ENCODE data around the gene TGFA.

The TGFA gene

GRCh38 chr2:70553584-70554337 lies at the start of gene TGFA:
TGFA (minus strand) TSS chr2:70553826; CDS start chr2:70553767, 59 bp downstream.
- DNase-seq, result peak; percentile 1

DNA sequence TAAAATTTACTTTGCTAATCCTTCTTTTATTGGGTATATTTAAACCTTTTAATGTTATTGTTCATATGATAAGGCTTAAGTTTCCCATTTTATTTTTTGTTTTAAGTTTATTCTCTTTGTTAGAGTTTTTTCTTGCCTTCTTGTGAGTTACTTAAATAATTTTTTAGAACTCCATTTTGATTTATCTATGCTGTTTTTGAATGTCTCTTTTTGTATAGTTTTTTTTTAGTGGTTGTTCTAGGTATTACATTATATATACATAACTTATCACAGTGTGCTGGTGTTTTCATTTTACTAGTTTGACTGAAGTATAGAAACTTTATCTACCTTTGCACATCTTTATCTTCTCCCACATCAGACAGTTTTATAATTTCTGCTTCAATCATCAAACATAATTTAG lies 49.4 kb upstream of the TGFA start:
- no peak for DNase-seq

DNA sequence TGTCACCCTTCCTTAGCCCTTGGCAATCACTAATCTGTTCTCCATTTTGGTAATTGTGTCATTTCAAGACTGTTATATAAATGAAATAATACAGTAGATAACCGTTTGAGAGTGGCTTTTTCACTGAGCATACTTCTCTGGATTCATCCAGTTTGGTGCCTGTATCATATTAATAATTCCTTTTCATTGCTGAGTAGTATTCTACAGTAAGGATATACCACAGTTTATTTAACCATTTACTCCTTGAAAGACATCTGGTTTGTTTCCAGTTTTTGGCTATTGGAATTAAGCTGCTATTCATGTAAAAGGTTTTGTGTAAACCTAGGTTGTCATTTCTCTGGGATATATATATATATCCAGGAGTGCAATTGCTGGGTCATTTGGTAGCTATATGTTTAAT lies 44.6 kb upstream of the TGFA start:
- DNase-seq, result no peak

GRCh38 chr2:70596739-70597138 lies 43.1 kb upstream of the TGFA start:
- no peak for DNase-seq

GRCh38 chr2:70596293-70596692 lies 42.7 kb upstream of the TGFA start:
- DNase-seq, result no peak

DNA sequence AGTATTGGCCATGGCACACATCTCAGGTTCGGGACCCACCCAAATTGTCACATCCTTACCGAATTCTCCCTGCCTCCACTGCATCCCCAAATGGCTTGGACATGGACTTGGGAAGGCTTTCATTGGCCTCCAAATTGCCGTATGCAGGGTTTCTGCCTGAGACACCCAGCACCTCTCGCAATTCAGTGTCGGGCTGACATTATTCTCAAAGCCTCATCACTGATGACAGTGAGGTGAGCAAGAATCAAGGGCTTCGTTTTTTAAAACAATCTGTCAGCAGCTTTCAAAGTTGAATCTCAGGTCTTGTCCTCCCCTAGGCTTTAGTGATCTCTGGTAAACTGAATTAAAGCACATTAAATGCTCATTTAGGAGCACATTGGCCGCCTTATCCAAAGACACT lies 29.5 kb upstream of the TGFA start:
- no peak for DNase-seq

DNA sequence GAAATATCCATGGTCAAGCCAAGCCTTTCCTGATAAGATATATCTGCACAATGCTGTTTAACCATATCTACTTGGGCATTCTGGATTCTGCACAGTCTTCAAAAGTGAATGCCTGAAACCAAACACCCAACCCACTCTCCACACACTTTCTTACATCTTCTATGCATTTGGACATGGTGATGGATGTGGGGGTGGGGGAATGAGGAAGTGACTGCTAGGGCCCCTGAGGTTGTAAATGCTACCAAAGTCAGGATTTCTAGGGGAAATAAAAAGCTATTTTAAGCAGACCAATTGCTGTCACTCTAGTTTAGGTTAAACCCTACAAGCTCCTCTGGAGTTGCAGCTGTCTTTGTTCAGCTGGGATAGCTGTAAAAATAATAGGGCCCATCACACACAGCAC lies 26.7 kb upstream of the TGFA start:
- DNase-seq, result no peak

GRCh38 chr2:70574618-70575017 lies 21.0 kb upstream of the TGFA start:
- no peak for DNase-seq

GRCh38 chr2:70574109-70574508 lies 20.5 kb upstream of the TGFA start:
- no peak for DNase-seq

GRCh38 chr2:70570041-70570661 lies 16.5 kb upstream of the TGFA start:
- DNase-seq, result no peak

DNA sequence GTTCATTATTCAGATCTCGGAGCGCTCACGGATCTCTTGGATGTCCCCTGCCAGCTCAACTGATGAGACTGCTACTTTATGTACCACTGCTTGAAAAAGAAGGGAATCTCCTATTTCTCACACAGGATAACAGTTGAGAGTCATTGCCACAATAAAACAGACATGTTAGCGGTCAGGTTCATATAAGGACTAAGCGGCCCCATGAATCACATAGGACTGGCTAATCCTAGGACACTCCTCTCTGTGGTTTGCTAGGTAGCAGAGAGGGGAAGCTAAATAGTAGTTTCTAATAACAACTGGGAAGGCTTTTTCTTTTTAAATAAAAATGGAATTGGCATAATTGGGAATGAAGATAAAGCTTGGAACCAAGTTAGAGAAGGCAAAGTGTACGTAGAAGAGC lies 15.9 kb upstream of the TGFA start:
- DNase-seq, result no peak

DNA sequence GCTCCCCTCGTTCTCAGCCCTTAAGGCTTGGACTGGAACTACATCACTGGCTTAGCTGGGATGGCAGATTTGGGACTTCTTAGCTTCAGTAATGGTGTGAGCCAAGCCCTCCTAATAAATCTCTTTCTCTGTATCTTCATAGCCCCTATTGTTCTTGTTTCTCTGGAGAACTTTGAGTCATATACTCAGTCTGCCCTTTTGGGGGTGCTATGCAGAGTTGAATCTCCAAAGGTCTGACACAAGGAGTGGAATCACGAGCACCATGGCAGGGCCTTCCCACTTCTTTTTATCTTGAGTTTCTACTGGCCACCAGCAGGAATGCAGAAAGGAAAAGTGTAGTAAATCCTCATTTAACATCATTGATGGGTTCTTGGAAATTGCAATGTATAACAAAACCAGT lies 13.3 kb upstream of the TGFA start:
- no peak for DNase-seq

DNA sequence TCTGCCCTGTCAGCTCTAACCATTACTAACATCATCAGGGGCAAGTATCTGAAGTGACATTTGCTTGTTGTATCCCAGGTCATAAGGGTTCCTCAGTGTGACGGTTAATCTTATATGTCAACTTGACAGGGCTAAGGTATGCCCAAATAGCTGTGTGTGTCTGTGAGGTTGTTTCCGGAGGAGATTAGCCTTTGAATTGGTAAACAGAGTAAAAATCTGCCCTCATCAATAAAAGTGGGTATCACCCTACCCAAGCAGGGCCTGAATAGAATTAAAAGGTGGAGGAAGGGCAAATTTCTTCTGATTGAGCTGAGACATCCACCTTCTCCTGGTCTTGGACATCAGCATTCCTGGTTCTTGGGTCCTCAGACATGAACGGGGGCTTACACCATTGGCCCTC lies 12.8 kb upstream of the TGFA start:
- DNase-seq, result no peak

GRCh38 chr2:70565039-70565731 lies 11.6 kb upstream of the TGFA start:
- no peak for DNase-seq

DNA sequence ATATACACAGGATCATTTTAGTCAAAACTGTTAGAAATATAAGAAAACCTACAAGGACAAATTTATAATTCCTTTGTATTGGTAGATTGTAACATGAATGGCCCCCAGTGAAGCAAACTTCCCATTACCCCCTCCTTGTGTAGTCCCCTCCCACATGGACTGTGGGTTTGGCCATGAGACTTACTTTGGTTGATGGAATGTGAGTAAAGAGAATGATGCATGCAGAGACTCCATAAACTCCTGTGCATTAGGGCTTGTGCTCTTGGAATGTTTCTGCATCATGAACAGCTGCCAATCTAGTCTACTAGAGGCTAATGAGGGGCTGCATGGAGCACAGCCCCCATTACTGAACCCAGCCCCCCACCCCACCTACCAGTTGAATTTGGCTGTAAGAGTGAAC lies 8.3 kb upstream of the TGFA start:
- no peak for DNase-seq

GRCh38 chr2:70560442-70560841 lies 6.8 kb upstream of the TGFA start:
- no peak for DNase-seq

- DNase-seq, result no peak
These were observed 6.4 kb upstream of the TGFA start for GRCh38 chr2:70560040-70560439.

DNA sequence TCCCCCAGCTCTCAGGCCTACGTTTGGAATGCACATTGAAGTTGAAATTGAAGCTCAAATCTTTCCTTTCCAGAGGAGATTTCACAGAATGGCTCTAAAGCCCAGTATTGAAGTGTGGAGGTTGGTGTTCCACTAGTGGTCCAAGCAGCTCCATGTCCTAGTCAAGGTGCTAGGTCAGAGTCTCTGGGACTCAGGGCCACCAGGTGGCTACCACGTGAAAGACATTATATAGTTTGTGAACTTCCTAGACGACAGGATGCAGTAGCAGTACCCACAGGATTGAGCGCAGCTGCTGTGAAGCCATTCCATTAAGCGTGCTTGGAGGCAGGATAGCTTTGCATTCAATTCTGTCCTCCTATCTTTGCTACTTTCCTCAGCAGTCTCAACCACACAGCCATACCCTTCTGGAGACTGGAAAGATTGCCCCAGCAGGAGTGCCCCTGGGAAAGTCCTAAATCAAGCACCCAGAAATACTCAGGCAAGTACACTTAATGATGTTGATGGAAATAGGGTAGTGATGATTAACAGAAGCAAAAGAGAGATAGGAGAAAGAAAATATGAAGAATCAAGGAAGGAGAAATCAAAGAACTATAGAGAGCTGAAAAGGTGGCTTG lies 4.7 kb upstream of the TGFA start:
- DNase-seq, result no peak

DNA sequence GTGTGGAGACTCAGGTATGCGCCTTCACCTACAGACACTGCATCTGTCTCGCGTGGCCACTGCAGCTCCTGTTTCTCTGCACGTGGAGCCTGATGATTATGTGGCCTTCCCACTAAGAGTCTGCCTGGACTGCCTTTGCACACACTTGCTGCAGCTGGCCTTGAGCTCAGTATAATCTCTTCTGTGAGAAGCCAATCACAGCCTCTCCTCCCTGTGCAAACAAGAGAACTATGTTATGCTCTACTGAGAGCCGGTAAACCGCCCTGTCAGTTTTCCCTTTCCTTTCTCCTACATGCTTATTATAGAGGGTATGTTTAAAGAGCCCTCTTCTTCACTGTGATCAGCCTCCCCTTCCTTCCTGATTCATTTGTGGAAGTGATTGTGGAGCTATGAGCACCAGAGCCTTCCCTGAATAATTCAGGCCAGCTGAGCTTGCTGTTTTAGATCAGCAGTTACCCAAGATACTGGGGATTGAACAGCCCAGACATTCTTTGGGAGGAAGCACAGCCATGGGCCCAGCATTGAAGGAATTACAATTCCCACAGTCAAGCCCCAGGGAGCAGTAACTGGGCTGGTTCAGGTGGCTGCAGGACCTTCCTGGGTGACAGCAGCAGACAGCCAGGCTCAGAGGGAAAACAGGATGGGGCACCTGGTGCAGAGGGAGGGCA lies 3.7 kb upstream of the TGFA start:
- no peak for DNase-seq

DNA sequence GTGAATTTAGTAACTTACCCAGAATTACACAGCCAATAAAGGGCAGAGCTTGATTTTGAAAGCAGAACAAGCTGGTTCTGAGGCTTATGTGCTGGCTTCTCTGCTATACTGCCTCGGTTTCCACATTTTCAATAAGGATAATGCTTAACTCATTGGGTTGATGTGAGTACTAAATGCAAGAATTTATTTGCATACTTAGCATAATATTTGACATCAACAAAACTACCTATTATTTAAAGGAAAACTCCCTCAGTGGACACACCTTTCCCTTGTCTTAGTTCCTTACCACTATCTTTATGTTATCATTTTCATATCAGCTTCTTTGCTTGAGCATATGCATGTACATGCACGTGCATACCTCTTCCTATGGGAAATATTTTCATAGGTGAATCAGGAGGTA lies 3.0 kb upstream of the TGFA start:
- no peak for DNase-seq

- DNase-seq, result no peak
These were observed 789 bp upstream of the TGFA start for GRCh38 chr2:70554338-70554892.

- no peak for DNase-seq
These were observed 367 bp downstream of the TGFA start for GRCh38 chr2:70553334-70553583.

All from GF-D8 (cell line).